ENCODE measurements around the gene PDZD8. TPM values are rescaled to one million over a fixed set of nuclear protein-coding genes. Genes with fewer than 3 reads are reported as not detected.

PDZD8 gene
- polyA plus RNA-seq, 1 experiment = 33.2 TPM

GRCh38 chr10:117271427-117271826 is 103.8 kb downstream of the PDZD8 start:
- DNase-seq (ENCODE audit: low read depth, low spot score) = no peak
- Histone ChIP-seq H3K27me3 (ENCODE audit: control insufficient read depth, insufficient read depth, low read length) (no peaks in the 10 kb centered on the region), H3K4me3 (ENCODE audit: low read depth, low read length) (no peak overlapping the region), H3K9me3 (ENCODE audit: control insufficient read depth, insufficient read depth, low read length) (no peaks in the 10 kb centered on the region), H3K27ac (ENCODE audit: low read depth, low read length) (no peak overlapping the region)
- ChIA-PET CTCF (no interaction called here), POLR2A (no interaction called here)
- TF ChIP-seq CTCF (IDR thresholded peaks at IDR 0.05; ENCODE audit: low read depth, low read length) = no peak

DNA sequence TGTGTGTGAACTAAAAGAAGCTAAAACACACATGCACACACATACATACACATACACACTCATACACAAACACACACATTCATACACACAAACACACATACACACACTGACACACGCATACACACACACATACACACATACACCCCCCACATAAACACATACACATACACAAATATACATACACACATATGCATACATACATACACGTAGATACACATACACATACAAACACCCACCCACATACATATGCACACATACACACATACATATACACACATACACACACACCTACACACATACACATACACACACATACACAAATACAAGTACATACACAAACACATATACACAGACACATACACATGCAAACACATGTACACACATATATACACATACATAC is 106.3 kb downstream of the PDZD8 start:
- no peak for DNase-seq (ENCODE audit: low read depth, low spot score)
- Histone ChIP-seq H3K4me3 (ENCODE audit: low read depth, low read length) (no peak overlapping the region), H3K27me3 (ENCODE audit: control insufficient read depth, insufficient read depth, low read length) (no peaks in the 10 kb centered on the region), H3K27ac (ENCODE audit: low read depth, low read length) (no peak overlapping the region), H3K9me3 (ENCODE audit: control insufficient read depth, insufficient read depth, low read length) (no peaks in the 10 kb centered on the region)
- TF ChIP-seq CTCF (IDR thresholded peaks at IDR 0.05; ENCODE audit: low read depth, low read length) = no peak
- CTCF ChIA-PET = no interaction called here
- POLR2A ChIA-PET = no interaction called here

DNA sequence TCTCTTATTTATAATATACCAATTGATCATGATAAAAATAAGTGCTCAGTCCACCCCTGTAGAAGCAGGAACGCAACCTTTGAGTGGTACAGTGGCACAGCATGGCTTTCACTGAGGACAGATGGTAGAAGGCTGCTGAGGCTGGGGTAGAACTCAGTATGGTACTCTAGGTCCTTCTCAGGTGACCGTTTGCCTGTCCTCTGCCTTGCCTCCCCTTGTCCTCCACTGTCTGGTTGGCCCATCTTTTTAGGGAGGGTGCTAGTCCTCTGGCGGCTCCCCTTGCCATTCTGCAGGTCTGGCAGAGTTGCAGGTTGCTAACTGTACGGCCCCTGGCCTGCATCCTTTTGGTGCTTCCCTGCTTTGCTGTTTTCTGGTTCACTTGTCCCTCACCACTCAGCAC is 107.0 kb downstream of the PDZD8 start:
- CTCF ChIA-PET = interaction anchor here (2.8 kb wide), 1 partner anchor 52 kb away, joined by 9 read pairs; no protein-coding TSS in a partner anchor
- POLR2A ChIA-PET = no interaction called here
- Histone ChIP-seq H3K27me3 (ENCODE audit: control insufficient read depth, insufficient read depth, low read length) (peaks cover 3% of the 10 kb centered on the region), H3K9me3 (ENCODE audit: control insufficient read depth, insufficient read depth, low read length) (no peaks in the 10 kb centered on the region), H3K27ac (ENCODE audit: low read depth, low read length) (no peak overlapping the region), H3K4me3 (ENCODE audit: low read depth, low read length) (no peak overlapping the region)
- no peak for DNase-seq (ENCODE audit: low read depth, low spot score)
- TF ChIP-seq CTCF (IDR thresholded peaks at IDR 0.05; ENCODE audit: low read depth, low read length) = no peak

GRCh38 chr10:117266812-117267211 is 108.4 kb downstream of the PDZD8 start:
- Histone ChIP-seq H3K27me3 (ENCODE audit: control insufficient read depth, insufficient read depth, low read length) (peaks cover 3% of the 10 kb centered on the region), H3K9me3 (ENCODE audit: control insufficient read depth, insufficient read depth, low read length) (no peaks in the 10 kb centered on the region), H3K4me3 (ENCODE audit: low read depth, low read length) (no peak overlapping the region), H3K27ac (ENCODE audit: low read depth, low read length) (no peak overlapping the region)
- TF ChIP-seq CTCF (IDR thresholded peaks at IDR 0.05; ENCODE audit: low read depth, low read length) = no peak
- CTCF ChIA-PET = interaction anchor here (1.0 to 2.8 kb wide), 3 partner anchors 50 to 478 kb away, joined by 3 to 9 read pairs (median 3); no protein-coding TSS in a partner anchor
- POLR2A ChIA-PET = no interaction called here
- DNase-seq (ENCODE audit: low read depth, low spot score) = no peak

DNA sequence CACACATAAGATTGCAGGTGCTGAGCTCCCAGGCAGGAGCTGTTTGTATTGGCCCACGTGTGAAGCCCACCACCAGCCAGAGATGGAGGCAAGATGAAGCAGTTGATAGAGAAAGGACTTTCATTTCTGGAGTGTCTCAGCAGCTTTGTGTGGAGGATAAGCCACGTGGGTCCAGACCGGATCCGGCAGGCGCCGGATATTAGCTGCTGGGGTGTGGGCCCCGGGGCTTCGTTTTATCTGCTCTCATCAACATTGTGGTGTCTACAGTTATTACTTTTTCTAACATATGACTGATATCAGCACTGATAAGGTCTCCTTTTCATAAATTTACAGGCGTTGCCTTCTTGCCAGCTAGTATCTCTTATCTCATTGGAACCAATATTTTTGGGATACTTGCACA is 108.8 kb downstream of the PDZD8 start:
- ChIA-PET POLR2A (no interaction called here), CTCF (interaction anchor here (1.0 to 2.8 kb wide), 3 partner anchors 50 to 478 kb away, joined by 3 to 9 read pairs (median 3); no protein-coding TSS in a partner anchor)

More for the DNA sequence above, 108.8 kb downstream of the PDZD8 start:
- no peak for DNase-seq (ENCODE audit: low read depth, low spot score)
- TF ChIP-seq CTCF (IDR thresholded peaks at IDR 0.05; ENCODE audit: low read depth, low read length) = no peak
- no peak overlapping the region for H3K4me3 ChIP-seq (ENCODE audit: low read depth, low read length)
- peaks cover 5% of the 10 kb centered on the region for H3K27me3 ChIP-seq (ENCODE audit: control insufficient read depth, insufficient read depth, low read length)
- no peaks in the 10 kb centered on the region for H3K9me3 ChIP-seq (ENCODE audit: control insufficient read depth, insufficient read depth, low read length)
- no peak overlapping the region for H3K27ac ChIP-seq (ENCODE audit: low read depth, low read length)
